ENCODE results near the gene FLNC.

FLNC gene

GRCh38 chr7:128792471-128793180 is 37.6 kb upstream of the FLNC start:
- TF ChIP-seq ZNF274 (IDR thresholded peaks at IDR 0.05; ENCODE audit: low read depth, low read length), result no peak
- H3K4me3 ChIP-seq (ENCODE audit: low read length), result no peak overlapping the region

DNA sequence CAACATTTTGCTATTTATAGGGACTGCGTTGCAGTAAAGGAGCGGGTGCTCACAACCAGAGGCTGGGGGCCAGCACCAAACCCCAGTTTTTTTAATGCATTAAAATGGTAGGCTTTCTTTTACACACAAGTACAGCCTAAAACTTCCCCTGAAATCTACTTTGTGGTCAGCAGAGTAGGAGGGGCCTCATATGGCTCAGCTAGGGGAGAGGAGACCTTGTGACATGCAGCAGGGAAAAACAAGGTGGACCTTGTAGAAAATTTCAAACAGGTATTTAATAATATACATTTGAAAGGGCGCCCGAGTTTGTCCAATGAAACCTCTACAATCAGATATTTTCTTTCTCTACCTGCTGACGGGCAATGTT is 37.0 kb upstream of the FLNC start:
- no peak for TF ChIP-seq ZNF274 (IDR thresholded peaks at IDR 0.05; ENCODE audit: low read depth, low read length)
- no peak overlapping the region for H3K4me3 ChIP-seq (ENCODE audit: low read length)

DNA sequence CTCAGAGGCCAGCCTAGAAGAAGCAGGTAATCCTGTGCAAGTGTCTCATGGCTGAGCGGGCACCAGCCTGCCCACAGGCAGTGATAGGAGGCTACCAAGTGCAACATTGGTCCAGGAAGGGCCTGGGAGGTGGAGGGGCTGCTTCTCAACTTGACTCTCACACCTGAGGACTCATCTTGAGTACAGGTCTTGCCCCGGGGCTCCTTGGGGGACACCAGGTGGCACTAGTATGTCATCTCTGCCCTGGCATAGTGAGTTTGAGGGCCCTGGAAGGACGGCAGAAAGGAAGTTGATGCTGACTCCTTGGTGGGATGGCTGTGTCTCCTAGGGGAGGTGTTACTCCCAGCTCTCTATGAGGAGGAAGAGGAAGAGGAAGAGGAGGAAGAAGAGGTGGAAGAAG is 36.2 kb upstream of the FLNC start:
- no peak overlapping the region for H3K4me3 ChIP-seq (ENCODE audit: low read length)
- TF ChIP-seq ZNF274 (IDR thresholded peaks at IDR 0.05; ENCODE audit: low read depth, low read length), result no peak

DNA sequence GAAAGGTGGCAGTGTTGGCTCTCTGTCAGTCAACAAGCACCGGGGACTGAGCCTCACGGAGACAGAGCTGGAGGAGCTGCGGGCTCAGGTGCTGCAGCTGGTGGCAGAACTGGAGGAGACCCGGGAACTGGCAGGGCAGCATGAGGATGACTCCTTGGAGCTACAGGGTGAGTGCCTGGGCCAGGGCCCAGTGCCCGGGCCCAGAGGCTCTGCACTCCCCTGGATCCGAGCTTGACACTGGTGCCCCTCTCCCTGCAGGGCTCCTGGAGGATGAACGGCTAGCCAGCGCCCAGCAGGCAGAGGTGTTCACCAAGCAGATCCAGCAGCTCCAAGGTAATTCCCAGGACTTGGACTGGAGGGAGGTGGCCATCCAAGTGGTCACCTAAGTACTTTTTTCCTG is 35.8 kb upstream of the FLNC start:
- no peak for TF ChIP-seq ZNF274 (IDR thresholded peaks at IDR 0.05; ENCODE audit: low read depth, low read length)
- no peak overlapping the region for H3K4me3 ChIP-seq (ENCODE audit: low read length)

DNA sequence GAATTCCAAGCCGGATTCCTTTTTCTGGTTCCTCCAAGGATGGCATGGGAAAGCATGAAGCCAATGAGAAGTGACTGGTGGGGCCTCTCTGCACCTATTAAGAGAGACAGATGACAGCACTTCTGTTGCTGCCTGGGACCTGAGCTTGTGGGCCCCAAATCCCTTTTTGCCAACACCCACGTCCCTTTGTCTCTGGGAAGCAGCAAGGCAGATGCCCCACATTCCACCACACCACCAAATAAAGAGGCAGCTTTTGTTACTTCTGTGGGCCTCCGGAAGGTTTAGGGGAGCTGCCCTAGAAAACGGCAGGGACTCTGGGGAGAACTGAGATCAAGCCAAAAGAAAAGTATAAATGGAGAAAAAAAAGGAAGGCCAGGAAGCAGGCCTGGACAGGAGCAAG is 35.1 kb upstream of the FLNC start:
- TF ChIP-seq ZNF274 (IDR thresholded peaks at IDR 0.05; ENCODE audit: low read depth, low read length), result no peak
- no peak overlapping the region for H3K4me3 ChIP-seq (ENCODE audit: low read length)

- TF ChIP-seq ZNF274 (IDR thresholded peaks at IDR 0.05; ENCODE audit: low read depth, low read length), result no peak
Observed at GRCh38 chr7:128796327-128796726, 33.9 kb upstream of the FLNC start.

GRCh38 chr7:128799451-128799850 is 30.8 kb upstream of the FLNC start:
- H3K4me3 ChIP-seq (ENCODE audit: low read length), result no peak overlapping the region
- no peak for TF ChIP-seq ZNF274 (IDR thresholded peaks at IDR 0.05; ENCODE audit: low read depth, low read length)

More at GRCh38 chr7:128796327-128796726, 33.9 kb upstream of the FLNC start:
- H3K4me3 ChIP-seq (ENCODE audit: low read length), result no peak overlapping the region

DNA sequence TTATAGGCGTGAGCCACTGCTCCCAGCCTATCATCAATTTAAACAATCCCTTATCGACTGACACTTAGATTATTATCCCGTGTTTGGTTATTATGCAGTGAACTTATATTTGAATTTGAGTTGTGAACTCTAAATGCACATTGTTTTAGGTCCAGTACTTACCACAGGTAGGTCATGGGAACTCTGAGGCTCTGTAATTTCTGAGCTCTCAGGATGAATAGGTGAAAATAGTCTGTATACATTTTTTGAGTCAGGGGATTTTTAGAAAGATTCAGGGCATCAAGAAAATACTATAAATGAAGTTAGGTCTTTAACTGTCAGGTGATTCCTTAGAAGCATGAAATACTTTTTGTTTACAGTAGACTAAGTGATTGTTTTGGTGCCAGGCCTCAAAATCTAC is 29.6 kb upstream of the FLNC start:
- no peak for TF ChIP-seq ZNF274 (IDR thresholded peaks at IDR 0.05; ENCODE audit: low read depth, low read length)
- H3K4me3 ChIP-seq (ENCODE audit: low read length), result no peak overlapping the region

DNA sequence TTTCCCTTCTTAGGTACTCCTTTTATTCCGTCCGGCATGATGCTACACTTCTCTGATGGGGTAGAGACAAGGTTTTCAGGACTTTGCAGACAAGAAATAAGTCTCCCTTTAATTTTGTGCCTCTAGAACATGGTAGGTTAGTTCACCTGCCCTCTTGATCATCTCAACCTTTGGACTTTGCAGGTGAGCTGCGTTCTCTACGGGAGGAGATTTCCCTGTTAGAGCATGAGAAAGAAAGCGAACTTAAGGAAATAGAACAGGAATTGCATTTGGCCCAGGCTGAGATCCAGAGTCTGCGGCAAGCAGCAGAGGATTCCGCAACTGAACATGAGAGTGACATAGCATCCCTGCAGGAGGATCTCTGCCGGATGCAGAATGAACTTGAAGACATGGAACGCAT is 29.2 kb upstream of the FLNC start:
- TF ChIP-seq ZNF274 (IDR thresholded peaks at IDR 0.05; ENCODE audit: low read depth, low read length), result no peak
- H3K4me3 ChIP-seq (ENCODE audit: low read length), result no peak overlapping the region

GRCh38 chr7:128801667-128802418 is 28.4 kb upstream of the FLNC start:
- H3K4me3 ChIP-seq (ENCODE audit: low read length), result no peak overlapping the region
- TF ChIP-seq ZNF274 (IDR thresholded peaks at IDR 0.05; ENCODE audit: low read depth, low read length), result no peak

DNA sequence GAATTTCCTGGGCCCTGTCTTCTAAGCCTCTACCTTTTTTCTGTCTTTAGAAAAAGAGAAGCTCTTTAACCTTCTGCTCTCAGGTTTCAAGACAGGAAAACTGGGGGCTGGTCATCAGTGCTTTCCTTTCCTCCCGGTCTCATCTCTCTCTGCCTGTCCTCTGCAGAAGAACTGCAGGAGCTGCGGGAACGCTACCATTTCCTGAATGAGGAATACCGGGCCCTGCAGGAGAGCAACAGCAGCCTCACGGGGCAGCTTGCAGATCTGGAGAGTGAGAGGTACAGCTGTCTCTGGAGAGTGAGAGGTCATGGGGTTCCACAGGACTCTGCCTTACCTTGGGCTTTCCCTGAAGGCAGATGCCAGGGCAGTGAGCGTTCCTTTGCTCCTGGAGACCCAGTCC is 25.7 kb upstream of the FLNC start:
- TF ChIP-seq ZNF274 (IDR thresholded peaks at IDR 0.05; ENCODE audit: low read depth, low read length), result no peak
- no peak overlapping the region for H3K4me3 ChIP-seq (ENCODE audit: low read length)

- H3K4me3 ChIP-seq (ENCODE audit: low read length), result no peak overlapping the region
- no peak for TF ChIP-seq ZNF274 (IDR thresholded peaks at IDR 0.05; ENCODE audit: low read depth, low read length)
Observed at GRCh38 chr7:128805225-128805624, 25.0 kb upstream of the FLNC start.

DNA sequence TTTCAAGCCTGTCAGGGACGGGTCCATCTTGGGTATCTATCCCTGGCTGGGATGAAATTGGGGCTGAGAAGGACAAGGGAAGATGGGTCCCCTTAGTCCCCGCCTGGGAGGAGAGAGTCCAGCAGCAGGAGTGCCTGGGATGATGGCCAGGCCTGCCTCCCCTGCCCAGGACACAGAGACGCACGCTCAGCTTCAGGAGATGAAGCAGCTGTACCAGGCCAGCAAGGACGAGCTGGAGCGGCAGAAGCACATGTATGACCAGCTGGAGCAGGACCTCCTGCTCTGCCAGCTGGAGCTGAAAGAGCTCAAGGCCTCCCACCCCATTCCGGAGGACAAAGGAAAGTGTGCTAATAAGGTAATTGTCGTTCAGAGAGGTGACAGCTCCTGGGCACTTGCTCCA is 23.0 kb upstream of the FLNC start:
- no peak for TF ChIP-seq ZNF274 (IDR thresholded peaks at IDR 0.05; ENCODE audit: low read depth, low read length)
- H3K4me3 ChIP-seq (ENCODE audit: low read length), result no peak overlapping the region

DNA sequence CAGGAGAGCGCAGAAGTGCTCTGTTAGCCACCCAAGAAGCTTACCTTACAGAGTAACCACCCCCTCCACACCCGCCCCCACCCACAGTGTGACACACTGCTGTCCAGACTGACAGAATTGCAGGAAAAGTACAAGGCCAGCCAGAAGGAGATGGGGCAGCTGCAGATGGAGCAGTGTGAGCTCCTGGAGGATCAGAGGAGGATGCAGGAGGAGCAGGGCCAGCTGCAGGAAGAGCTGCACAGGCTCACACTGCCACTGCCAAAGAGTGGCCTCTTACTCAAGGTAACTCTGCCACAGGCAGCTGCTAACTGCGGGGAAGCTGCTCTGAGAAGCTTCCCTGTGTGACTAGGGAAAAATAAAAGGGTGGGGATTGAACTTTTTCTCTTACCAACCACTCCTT is 20.8 kb upstream of the FLNC start:
- TF ChIP-seq ZNF274 (IDR thresholded peaks at IDR 0.05; ENCODE audit: low read depth, low read length), result no peak
- no peak overlapping the region for H3K4me3 ChIP-seq (ENCODE audit: low read length)

- no peak for TF ChIP-seq ZNF274 (IDR thresholded peaks at IDR 0.05; ENCODE audit: low read depth, low read length)
Observed at GRCh38 chr7:128810473-128810872, 19.7 kb upstream of the FLNC start.

More at GRCh38 chr7:128810473-128810872, 19.7 kb upstream of the FLNC start:
- no peak overlapping the region for H3K4me3 ChIP-seq (ENCODE audit: low read length)

All from GM08714 (cell line).